HG03457 (cell line): ENCODE measurements around the gene PRPF4.
"Not testable (repeated sequence)": the region's sequence is repeated elsewhere in the genome, so short reads cannot be mapped to it uniquely, and the experiment has no call there.

Experiments
- ATAC-seq: cut with Tn5 transposase; IDR thresholded peaks from one replicate; pipeline ENCODE4 v1.9.1; 2021; ENCODE audit warnings: moderate number of reproducible peaks; ENCODE audit not compliant: unreplicated experiment

PRPF4 gene

GRCh38 chr9:113267911-113268566, 7.4 kb upstream of the PRPF4 start:
- no peak for ATAC-seq

DNA sequence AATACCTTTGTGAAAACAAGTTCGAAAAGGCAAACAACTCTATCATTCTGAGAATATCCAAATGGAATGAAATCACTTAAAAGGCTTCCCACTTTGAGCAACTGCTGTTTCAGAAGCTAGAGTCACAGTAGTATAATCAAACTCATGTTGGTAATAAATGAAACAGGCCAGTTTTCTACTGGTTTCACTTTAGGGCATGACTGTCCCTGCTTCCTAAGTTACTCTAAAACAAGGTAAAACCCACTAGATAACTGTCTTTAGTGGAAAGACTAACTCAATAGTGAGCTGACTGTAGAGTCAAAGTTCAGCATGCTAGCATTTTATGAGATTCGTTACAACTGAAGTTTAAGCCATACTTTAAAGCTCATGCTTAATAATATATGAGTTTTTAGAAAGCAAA, 6.1 kb upstream of the PRPF4 start:
- ATAC-seq = no peak

GRCh38 chr9:113269871-113270270, 5.6 kb upstream of the PRPF4 start:
- no peak for ATAC-seq

- peak; percentile 5 for ATAC-seq
Measured at GRCh38 chr9:113274474-113275156, 843 bp upstream of the PRPF4 start.

DNA sequence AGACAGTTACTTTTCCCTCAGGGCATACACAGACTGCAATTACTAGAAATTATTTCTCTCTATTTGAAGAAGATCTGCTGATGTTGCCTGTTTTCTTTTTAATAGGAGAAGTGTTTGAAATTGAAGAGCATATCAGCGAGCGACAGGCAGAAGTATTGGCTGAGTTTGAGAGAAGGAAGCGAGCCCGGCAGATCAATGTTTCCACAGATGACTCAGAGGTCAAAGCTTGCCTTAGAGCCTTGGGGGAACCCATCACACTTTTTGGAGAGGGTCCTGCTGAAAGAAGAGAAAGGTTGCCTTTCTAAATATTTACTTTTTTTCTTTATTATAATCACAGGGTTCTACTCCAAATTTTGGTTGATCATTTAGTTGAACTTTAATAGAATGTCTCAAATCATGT, 3.4 kb downstream of the PRPF4 start:
- ATAC-seq = no peak

- ATAC-seq = no peak
Measured at GRCh38 chr9:113281356-113281755, 5.9 kb downstream of the PRPF4 start.

DNA sequence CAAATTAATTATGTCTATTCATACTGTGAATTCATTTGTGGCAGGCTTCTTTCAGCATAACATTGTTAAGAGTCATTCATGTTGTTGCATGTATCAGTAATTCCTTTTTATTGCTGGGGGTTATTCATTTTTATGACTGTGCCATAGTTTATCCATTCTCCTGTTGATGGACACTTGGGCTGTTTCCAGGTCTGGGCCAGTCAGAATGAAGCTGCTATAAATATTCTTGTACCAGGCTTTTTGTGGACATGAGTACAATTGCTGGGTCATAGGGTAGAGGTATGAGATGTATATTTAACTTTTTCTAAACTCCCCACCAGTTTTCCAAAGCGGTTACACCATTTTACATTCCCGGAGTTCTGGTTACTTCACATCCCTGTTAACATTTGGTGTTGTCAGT, 13.6 kb downstream of the PRPF4 start:
- no peak for ATAC-seq

DNA sequence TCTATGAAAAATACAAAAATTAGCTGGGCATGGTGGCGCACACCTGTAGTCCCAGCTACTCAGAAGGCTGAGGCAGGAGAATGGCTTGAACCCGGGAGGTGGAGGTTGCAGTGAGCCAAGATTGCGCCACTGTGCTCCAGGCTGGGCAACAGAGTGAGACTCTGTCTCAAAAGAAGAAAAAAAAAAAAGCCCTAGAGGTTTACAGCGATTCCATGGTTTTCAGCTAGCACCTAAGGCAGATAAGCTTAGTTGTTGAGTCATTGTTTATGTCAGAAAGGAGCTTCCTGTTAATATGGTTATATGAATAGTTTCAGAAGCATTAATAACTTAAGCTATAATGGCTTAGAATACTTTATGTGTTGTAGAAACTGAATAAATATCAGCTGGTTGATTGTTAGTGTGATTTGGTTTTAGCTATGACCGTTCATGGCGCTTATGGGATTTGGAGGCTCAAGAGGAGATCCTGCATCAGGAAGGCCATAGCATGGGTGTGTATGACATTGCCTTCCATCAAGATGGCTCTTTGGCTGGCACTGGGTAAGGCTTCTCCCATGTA, 14.7 kb downstream of the PRPF4 start:
- ATAC-seq = no peak

- ATAC-seq = no peak
Measured at GRCh38 chr9:113293285-113293878, 17.9 kb downstream of the PRPF4 start.

DNA sequence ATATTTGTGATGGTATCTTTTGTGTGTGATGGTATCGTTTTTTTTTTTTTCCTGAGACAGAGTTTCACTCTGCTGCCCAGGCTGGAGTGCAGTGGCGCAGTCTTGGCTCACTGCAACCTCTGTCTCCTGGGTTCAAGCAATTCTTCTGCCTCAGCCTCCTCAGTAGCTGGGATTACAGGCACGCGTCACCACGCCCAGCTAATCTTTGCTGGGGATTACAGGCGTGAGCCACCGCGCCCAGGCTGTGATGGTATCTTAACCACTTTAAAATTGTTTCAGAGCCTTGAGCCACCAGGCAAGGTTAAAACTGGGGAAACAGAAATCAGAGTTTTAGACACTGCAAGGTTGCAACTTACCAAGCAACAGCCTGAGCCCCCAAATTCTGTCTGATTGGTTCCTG, 20.8 kb downstream of the PRPF4 start:
- not testable (repeated sequence) for ATAC-seq

GRCh38 chr9:113296796-113297558, 21.5 kb downstream of the PRPF4 start:
- ATAC-seq = no peak

DNA sequence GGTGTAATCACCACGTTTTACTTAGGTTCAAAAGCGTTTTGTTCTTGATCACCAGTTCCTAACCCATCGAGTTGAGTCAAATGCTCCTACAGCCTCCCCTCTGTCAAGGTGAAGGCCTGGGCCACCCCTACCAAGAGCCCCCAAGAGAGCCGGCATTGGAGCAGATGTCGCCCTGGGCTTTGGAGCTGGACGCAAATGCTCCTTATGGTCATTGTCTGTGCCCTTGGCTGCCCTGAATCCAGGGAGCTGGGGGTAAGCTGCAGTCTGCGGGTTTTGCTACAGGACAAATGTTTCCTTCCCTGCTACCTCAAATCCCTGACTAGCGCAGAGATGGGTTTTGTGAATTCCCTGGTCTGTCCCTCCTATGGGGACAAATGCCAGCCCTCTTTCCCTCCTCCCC, 22.9 kb downstream of the PRPF4 start:
- no peak for ATAC-seq

DNA sequence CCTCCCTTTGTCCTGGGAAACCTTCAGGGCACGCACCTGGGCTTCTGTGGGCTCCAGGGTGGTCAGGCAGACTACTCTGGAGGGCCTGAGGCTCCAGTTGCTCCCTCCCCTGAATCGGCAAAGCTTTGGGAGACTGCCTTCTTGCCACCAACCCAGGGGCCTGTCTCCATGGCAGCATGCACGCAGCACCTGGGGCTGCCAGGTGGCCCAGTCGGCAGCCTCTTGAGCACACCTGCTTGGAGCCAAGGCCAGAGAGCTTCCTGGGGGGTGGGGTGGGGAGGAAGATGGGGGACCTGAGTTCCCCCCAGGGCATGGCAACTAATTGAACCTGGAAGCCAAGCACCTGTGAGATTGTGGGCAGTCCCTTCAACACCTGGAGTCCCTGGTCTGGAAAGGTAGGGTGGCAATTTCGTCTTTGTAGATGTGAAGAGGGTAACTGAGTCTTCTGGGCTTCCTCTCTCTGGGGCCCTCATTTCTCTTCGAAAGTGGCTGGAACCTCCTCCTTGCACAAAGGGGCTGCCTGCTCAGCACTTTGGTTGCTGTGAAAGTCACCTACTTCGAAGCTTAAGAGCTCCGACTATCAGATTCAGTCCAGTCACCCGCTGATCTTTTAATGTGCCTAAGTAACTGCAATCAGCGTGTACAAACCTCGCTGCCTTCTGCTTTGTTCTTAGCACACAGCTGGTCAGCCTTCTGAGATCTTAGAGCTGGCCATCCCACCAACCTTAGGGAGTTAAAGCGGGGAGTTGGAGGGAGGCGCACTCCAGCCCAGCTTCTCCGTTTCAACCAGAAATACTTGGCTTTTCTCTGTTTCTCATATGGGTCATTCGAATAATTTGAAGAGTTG, 23.7 kb downstream of the PRPF4 start:
- ATAC-seq = no peak

- ATAC-seq = no peak
Measured at GRCh38 chr9:113299800-113300292, 24.4 kb downstream of the PRPF4 start.

GRCh38 chr9:113301548-113301947, 26.1 kb downstream of the PRPF4 start:
- ATAC-seq = no peak

DNA sequence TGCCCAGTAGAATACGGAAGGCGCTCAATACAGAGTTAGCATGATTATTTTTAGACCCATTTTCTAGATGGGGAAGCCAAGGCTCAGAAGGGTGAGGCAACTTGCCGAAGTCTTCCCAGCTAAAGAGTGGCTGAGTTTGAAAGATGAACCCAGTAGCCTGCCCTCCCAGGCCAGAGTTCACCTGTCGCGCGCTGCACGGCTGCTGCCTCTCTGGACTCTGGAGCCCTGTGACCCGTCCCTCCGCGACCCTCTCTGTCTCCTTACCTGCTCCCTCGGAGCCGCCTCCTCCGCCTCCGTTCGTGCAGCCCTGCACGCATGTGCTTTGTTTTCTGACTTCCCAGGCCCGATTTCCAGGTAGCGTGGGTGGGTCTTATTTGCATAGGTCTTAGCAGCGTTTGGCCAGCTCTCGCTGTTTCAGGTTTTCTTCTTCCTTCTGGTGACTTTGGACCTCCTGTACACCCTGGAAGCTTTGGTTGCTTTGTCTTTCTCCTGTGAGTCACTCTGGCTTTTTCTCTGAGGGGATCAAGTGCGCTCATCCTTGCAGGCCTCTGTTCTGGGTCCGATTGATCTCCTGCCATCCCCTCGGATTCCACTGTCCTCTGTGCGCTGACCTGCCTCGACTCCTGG, 27.4 kb downstream of the PRPF4 start, which contains the start of gene RNF183:
TSS of gene RNF183 (minus strand) at position 585 of the 627 bp plus-strand sequence. CDS start 5,192 bp downstream, outside the sequence.
- no peak for ATAC-seq

- no peak for ATAC-seq
Measured at GRCh38 chr9:113306566-113306965, 31.1 kb downstream of the PRPF4 start.

- ATAC-seq = no peak
Measured at GRCh38 chr9:113307396-113307975, 32.0 kb downstream of the PRPF4 start.

- ATAC-seq = no peak
Measured at GRCh38 chr9:113309204-113309813, 33.9 kb downstream of the PRPF4 start.
